22Rv1 (cell line): Measurements from ENCODE around the gene MEDAG.

ENCODE experiments used
- H3K27ac ChIP-seq: fragments of 450-650 bp; 2 replicates; pipeline ENCODE4 v1.5.1; 2017
- ZFX ChIP-seq: fragments of 450-650 bp; IDR thresholded peaks from 2 replicates; pipeline ENCODE4 v1.6.1; 2017; ENCODE audit warnings: antibody characterized with exemption, borderline replicate concordance
- TF ChIP-seq, protein P1 (sequence below): fragments of 450-650 bp; IDR thresholded peaks from 2 replicates; pipeline ENCODE4 v1.5.1; 2017; ENCODE audit warnings: mild to moderate bottlenecking

The MEDAG gene

GRCh38 chr13:30868799-30869470 is 37.1 kb upstream of the MEDAG start:
- TF ChIP-seq, protein P1, sequence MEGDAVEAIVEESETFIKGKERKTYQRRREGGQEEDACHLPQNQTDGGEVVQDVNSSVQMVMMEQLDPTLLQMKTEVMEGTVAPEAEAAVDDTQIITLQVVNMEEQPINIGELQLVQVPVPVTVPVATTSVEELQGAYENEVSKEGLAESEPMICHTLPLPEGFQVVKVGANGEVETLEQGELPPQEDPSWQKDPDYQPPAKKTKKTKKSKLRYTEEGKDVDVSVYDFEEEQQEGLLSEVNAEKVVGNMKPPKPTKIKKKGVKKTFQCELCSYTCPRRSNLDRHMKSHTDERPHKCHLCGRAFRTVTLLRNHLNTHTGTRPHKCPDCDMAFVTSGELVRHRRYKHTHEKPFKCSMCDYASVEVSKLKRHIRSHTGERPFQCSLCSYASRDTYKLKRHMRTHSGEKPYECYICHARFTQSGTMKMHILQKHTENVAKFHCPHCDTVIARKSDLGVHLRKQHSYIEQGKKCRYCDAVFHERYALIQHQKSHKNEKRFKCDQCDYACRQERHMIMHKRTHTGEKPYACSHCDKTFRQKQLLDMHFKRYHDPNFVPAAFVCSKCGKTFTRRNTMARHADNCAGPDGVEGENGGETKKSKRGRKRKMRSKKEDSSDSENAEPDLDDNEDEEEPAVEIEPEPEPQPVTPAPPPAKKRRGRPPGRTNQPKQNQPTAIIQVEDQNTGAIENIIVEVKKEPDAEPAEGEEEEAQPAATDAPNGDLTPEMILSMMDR = no peak
- no peak overlapping the region for H3K27ac ChIP-seq

- no peak overlapping the region for H3K27ac ChIP-seq
- TF ChIP-seq, protein P1 = no peak
- no peak for TF ChIP-seq ZFX
These were observed 36.6 kb upstream of the MEDAG start for GRCh38 chr13:30869491-30869890.

GRCh38 chr13:30870049-30870884 is 35.8 kb upstream of the MEDAG start:
- no peak for TF ChIP-seq ZFX
- TF ChIP-seq, protein P1 = no peak
- H3K27ac ChIP-seq = no peak overlapping the region

GRCh38 chr13:30870916-30871587 is 35.0 kb upstream of the MEDAG start:
- TF ChIP-seq, protein P1 = no peak
- TF ChIP-seq ZFX = no peak
- H3K27ac ChIP-seq = no peak overlapping the region

DNA sequence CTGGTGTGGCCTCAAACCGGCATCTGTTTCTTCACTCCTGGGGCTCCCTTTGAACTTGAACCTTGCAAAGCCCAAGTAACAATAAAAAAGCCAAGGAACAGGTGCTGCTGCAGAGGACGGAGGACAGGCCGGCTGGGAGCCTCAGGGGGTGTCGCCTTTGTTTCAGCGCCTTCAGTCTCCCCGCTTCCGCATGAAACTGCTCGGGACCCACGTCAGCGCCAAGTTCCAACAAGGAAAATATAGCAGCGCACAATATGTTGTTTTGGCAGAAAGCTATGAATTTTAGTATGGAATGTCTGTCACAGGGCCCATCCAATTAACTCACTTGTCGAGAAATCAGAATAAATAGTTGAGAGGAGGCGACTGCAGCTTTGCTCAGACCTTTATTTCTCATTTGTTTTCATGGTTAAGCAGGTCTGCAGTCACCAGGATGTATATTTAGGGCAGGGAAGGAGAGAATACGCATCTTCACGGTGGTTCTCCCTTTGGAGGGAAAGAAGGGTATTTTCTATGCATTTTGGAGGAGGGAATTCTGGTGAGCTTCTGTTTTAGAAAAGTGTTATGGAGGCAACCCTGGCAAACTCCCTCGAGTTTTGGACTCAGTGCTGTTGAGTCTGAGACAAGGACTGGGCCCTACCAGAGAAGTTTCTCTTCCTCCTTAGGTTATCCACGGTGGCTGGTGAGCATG is 34.3 kb upstream of the MEDAG start:
- TF ChIP-seq, protein P1 = no peak
- TF ChIP-seq ZFX = no peak
- H3K27ac ChIP-seq = no peak overlapping the region

GRCh38 chr13:30872276-30872594 is 33.8 kb upstream of the MEDAG start:
- no peak overlapping the region for H3K27ac ChIP-seq
- TF ChIP-seq, protein P1 = no peak
- no peak for TF ChIP-seq ZFX
